Fibroblast of skin of abdomen (primary cell): ENCODE data around the gene IL17RD.
A peak's percentile ranks its signal among the peaks of the same experiment; 100 is the strongest.

Source experiments
- DNase-seq: peaks from one replicate; pipeline ENCODE4 v3.0.0-alpha.2; 2013

The IL17RD gene

DNA sequence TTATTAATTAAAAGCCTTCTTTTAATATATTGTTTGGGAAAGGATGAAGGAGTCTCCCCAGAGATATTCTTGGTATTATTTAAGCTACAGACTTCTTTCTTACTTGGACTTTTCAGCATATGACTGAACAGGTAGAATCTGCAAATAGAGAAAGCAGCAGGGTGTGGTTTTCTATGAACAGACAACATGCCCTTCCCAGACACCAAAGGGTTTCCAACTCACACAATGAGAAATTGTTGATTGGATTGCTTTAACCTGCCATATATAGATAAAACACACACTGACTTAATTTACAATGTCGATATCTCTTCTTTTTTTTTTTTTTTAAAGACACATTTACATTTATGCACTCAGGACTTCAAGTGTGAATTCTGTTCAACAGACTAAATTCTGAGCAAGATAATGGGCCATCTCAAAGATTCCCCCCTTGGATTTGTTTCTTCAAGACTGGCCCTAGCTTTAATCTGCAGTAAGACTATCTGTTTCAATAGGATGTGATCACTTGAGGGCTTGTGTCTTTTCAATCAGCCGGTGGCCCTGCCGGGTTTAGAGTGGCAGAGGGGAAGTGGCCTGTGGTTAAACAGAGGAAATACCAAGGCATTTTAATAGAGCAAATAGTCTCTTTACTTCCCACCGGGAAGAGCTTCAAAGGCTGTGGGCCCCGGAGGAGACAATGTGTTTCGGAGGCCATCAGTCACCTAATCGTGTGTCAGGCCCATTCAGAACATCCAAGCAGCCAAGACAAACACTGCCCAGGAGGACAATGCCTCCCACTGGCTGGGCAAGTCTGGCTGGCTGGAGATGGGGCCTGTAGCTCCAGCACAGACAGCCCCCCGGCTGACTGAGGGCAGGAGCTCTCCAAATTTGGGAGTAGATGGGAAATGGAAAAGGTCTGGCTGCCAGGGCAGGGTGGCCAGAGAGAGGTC lies 6.1 kb downstream of the IL17RD start:
- DNase-seq = no peak

DNA sequence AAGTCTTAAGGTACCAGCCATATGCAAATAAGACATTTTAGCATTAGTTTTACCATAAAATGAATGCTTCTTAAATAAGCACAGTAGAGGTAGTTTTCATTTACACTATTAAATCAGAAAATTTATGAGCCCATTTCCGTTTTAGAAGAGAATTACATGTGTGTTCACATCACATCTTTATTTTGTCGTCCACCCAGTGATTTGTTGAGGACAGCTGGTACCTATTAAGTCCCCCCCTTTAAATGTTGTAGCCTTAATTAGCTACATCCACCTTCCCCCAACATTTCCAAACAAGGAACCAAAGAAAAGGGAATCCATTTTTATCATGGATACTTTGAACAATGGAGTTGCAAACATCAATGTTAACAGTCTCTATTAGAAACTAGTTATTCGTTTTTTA lies 6.8 kb downstream of the IL17RD start:
- peak; percentile 21 for DNase-seq

DNA sequence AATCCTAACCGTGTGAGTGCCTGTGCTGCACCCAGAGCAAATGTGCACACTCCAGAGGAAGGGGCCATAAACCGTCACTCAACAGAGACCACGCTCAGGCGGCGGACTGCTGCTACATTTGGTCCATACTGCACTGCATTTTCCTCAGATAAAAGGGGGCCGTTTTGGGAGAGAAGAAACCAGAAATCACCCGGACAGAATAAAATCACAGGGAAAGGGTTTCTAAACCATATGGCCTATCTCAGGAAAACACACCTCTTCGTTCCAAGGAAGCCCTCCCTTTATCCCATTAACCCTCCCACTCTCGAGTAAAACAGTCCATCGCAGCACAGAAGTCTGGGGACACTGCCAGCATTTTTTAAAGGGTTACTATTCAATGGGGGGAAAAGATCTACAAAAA lies 7.6 kb downstream of the IL17RD start:
- DNase-seq = peak; percentile 20

DNA sequence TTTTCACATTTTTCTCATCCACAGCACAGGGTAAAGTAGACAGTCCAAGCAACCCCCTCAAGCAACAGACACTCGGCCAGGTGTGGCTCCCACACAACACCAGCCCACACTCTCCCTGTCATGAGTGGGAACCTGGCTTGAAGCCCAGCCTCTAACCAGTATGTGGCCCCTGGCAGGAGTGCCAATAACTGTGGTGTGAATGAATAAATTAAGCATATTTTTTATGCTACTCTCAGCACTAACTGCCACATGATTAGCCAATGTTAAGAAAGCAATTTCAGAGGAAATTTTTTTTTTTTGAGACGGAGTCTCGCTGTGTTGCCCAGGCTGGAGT lies 9.9 kb downstream of the IL17RD start:
- DNase-seq = no peak

DNA sequence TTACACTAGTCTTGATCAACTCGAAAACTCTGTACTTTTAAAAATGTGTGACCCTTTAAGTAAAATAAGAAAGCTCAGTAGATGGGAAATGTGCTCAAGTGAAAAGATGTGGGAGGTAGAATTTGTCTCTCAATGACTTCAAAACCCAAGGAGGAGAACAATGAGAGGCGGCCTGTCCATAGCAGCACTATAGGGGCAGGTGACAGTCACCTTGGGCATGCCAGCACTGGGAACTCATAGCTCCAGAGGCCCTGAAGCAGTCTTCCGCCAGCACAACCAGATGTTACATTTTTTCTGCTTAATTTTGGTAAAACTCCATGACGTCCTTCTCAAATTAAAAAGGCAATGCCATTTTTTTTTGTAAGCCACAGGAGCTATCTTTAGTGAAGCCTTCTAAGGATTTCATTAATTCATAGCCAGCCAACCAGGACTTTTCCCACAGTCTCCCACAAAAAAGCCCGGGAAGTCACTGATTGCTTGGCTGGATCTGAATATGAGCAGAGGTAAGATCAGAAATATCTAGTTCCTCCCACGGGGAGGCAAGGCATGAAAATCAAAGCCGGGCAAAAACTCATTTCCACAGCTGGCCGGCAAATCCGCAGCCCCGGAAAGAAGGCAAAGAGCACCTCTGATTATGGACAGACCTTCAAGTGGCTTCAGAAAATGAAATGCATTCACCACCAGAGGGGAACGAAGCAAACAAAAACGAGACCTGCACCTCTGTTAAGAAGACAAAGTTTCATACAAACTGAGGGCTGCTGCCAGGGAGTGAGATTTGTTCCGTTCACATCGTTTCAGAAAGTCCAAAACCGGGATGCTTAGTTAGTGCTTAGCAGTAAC lies 10.5 kb downstream of the IL17RD start:
- DNase-seq = no peak

DNA sequence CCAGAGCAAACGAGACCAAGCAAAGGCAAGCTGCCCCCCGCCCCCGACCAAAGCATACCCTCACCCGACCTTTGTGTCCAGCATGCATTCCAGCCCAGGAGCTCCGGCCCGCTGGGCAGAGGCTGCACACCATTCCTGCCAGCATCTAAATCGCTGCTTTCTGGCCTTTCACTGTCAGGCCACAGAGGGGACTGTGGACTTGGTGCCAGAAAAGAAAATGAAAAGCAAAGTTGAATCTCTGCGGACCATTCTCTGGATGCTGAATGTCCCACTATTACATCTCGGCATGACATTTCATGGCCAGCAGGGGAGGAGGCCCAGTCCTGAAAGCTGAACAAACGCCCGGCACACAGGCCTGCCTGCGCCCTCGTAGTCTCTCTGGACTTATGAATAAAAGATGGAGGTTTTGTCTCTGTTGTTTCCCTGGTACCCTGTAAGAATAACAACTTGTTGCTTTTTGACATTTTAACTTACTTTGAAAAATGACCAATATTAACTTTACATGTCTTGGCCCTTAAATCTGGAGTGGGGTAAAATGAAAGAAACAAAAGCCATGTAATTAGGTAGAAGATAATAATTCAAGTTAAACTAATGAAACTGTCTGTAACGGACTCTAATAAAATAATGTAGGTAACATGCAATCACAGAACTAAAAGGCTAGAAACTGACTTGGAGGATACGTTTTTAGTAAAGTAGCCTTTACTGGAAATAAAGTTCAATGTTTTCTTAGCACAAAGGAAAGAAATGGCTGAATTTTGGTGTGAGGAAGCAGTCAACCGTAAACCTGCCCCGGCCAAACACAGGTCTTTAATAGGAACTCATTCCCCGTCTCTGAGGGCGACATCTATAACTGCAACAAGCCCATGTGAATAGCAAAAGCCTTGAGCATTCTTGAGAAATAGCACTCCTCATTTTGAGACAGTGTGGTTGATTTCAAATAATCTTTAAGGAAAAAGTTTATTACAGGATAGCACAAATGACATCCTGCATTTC lies 12.7 kb downstream of the IL17RD start:
- no peak for DNase-seq

DNA sequence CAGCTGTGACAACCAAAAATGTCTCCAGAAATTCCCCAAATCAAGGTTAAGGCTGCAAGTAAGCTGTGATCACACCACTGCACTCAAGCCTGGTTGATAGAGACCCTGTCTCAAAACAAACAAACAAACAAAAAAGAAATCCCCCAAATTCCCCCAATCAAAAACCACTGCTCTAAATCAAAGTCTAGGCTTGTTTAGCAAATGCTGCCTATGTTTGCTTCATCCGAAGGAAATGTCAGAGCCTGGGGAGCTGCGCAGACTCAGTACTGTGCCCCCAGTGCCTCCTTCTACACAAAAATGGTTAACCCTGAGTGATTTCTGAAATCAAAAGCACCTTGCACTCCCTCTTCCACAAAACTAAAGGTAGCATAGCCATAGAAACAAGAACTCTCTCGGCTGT lies 13.4 kb downstream of the IL17RD start:
- no peak for DNase-seq

DNA sequence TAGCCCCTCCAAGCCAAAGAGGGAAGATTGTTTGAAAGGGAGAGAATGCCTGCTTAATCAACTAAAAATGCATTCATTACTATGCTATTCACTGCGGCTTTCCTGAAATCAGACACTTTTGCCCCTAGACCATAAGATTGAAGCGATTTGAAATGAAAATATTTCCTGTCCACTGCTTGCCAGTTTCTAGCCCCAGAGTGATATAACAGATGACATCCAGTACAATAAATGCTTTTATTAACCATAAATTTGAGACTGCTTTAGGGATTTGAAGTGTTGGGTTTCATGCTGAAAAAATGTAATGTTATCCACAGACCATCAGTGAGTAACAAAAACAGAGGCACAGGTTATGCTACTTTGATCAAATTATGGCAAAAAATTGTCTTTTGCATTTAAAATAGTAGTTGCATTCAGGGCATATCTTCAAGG lies 14.1 kb downstream of the IL17RD start:
- peak; percentile 74 for DNase-seq

DNA sequence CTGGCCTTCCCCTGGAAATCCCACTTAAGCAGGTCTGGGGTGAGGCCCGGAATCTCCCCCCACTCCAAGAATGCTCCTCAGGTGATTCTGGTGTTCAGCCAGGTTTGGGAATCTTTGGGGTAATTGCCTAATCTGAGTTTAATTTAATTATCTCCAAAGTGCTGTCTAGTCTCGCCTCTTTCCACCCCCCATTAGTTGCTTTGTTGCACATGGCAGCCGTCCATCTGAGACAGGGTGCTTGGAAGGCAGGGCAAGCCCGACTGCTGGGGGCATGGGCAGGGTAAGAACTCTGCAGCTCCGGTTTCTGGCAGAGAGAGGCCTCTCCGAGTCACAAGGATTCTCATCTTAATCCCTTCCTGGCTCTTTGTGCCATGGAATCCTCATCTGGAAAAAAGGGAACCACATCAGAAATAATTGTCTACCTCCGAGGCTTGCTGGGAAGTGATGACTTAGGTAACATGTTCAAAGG lies 15.0 kb downstream of the IL17RD start:
- DNase-seq = no peak

DNA sequence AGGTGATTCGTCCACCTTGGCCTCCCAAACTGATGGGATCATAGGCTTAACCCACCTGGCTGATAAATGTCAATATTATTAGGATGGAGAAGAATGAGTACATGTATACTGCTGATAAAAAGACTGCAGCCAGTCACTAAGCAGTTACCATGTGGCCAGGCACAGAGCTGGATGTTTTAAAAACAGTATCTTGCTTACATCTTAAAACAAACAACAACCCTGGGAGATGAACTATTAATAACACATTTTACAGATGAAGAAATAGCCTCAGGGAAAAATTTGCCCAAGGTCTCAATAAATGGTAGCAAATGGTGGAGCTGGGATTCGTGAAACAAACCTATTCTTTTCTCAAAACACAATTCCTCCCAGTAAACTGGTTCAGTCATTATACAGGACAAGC lies 18.1 kb downstream of the IL17RD start:
- DNase-seq = no peak

DNA sequence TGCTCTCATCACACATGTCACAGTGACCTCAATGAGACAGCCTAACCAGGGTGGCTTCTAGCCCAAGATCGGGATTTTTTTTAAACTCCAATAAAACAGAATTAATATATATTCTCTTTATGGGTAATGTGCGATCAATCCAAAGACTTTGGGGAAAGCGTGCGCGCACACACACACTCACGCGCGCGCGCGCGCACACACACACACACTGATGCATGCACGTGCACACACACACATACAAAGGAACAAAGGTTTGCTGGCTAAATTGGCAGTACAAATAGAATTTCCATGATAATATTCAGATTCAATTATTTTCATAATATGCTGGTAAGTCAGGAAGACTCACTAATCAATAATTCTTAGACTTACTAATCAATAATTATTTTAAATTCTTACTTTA lies 19.3 kb downstream of the IL17RD start:
- DNase-seq = no peak

DNA sequence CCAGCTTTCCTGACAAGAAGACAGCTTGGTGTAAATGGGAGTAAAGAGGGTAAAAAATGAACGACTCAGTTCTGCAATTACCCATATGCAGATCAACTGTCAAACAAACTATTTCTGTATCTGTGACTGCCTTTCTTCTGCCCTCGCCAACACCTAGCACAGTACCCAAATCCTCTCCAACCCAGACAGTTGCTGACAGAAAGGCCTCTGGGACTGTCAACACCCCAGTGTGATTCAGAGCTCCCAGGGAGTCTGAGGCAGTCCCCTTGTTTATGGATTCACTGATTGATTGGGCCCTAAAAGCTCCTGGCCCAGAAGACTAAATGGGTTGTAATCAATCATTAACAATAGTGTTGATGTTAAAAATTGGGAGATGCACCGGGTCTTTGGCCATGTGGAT lies 20.2 kb downstream of the IL17RD start:
- no peak for DNase-seq

DNA sequence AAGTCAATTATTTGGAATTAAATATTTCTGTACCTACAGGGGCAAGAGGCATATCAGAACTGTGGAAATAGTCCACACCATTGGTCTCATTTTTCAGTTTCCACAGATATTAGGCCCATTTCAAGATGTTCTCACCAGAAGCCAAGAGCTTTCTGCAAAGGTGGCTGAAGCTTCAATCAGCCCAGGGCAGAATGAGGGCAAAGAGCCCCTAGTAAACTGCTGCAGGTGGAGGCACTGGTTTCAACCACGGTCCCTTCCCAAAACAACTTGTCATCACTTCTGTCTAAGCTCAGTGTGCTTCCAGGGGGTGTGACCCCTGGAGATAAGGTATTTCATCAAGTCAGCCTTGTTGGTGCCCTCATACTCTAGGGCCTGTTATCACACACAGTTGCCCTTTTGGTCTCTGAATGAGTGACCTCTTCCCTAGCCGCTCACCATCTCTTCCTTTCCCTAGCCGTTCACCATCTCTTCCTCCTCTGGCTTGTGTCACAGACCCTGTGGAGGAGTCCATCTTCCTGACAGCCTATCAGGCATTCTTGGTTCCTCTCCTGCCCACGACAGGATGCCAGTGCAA lies 21.2 kb downstream of the IL17RD start:
- no peak for DNase-seq

DNA sequence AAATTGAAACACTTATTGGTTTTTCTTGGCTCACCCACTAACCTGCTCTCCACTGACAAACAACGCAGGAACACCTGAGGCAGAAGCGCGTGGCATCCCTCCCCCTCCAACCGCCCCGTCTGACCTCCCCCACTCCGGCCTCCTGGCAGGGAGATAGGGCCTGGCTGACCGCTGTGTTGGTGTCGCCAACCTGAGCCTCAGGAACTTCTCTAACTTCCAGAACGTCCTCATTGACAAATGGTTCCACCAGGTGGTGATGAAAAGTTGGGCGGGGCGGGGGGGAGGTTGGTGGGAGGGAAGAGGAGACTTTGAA lies 22.8 kb downstream of the IL17RD start:
- no peak for DNase-seq

DNA sequence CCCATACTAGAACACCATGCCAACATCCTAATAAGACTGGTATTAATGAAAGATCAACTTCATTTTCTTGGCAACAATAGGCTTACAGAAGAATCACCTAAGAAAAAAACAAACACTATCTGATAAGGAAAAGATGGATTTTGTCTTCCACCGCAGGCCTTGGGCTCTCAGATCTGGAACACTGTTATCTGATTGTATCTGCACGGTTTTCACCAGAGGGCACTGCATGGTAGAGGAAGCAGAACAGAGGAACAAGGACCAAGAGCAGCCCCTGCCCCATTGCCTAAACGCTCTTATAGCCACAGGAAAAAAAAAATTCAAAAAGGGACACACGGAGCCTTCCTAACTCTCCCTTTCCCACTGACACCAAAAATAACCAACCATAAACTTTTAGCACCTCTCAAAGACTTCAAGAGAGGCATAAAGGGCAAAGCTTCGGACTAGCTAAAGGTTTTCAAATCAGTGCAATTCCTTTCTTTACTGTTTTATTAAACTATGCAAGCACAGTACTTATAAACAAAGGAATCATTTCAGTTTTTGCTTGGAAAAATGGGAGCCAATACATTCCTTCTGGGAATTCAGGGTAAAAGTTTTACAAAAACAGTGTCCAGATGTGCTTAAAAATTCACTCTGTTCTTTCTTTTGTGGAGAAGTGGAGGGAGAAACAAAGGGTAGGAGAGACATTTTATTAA lies 23.3 kb downstream of the IL17RD start:
- DNase-seq = no peak

DNA sequence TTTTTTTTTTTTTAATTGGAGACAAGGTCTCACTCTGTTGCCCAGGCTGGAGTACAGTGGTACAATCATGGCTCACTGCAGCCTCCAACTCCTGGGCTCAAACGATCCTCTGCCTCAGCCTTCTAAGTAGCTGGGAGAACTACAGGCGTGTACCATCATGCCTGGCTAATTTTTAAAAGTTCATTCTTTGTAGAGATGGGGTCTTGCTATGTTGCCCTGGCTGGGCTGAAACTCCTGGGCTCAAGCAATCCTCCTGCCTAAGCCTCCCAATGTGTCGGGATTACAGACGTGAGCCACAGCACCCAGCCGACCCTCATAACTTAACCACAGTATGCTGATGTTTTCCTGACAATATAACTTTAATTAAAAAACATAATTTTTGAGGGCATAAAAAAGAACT lies 24.3 kb downstream of the IL17RD start:
- DNase-seq = no peak

DNA sequence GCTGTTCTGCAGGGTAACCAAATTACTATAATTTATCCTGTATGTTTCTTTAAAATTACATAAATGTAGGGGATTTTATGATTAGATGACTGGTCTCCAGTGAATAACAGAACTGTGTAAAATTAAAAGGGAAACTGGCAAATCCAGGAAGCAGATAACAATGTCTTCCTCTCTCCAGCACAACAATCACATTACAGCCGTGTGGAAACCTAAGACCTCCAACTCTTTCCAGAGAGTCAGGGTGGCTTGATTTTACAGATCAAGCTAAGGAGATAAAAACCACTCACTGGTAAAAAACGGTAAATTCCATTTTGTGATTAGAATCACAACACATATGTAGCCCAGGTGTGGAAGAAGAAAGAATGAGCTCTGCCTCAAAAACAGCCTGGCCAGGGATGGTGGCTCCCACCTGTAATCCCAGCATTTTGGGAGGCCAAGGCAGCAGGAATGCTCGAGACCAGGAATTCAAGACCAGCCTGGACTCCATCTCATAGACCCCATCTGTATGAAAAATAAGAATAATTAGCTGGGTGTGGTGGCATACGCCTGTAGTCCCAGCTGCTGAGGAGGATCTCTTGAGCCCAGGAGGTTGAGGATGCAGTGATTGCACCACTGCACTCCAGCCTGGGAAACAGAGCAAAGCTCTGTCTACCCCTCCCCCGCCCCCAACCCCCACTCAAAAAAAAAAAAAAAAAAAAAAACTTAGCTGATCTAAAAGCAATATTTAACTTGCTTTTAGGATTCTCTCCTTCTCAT lies 29.0 kb downstream of the IL17RD start:
- no peak for DNase-seq

DNA sequence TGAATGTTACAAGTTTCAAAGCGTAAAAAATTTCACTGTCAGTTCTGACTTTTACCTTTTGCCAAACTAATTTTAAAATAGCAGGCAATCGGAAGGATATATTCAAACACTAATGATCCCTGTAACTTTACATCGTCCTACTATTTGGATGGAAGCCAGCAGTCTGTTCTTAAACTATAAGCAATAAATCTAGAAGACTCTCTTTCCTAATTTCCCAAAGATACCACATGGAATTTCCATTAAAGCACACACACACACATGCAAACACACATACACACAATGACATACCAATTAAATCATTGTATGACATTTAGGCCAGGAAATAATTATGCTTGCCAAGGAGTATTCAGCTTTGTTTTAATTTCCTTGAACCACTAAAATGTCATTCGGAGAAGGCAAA lies 32.0 kb downstream of the IL17RD start:
- DNase-seq = peak; percentile 46

DNA sequence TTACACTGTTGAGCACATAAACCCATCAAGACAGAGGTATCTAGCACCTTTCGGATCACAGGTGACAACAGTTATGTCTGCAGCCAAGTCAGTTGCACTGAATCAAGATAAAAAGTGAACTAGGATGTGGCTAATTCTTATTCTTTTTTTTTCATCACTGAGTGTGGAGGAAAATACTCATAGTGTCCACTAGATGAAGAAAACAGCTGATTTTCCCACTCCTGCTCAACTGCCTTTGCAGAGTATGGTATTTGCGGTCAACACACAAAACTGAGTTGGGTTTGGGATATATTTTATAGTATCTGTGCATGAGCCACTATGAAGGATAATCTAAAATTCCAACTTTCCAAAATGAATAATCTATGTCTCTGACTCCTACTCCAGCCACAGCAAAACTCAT lies 32.5 kb downstream of the IL17RD start:
- no peak for DNase-seq

DNA sequence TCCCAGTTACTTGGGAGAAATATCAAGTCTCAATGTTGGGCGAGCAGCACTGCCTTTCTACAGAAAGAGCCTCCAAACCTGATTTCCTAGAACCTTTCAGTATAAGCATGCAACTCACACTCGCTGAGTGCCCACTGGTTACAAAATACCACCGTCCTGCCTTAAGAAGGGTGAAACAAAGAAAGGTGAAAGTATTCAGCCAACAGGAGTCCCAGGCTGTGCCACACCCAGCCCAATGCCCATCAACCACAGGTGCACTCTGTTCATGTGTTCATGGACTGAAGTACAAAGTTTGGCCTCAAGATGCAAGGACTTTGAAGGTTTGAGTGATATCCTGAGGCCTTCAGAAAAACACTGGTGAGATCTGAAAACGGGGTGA lies 34.0 kb downstream of the IL17RD start:
- no peak for DNase-seq
